SIG-M5 (cell line): ENCODE data around the gene ASXL3.

Source experiments
- DNase-seq: peaks from one replicate; lab custom pipeline; 2025; lab: John Stamatoyannopoulos, UW

ASXL3 gene

GRCh38 chr18:33583901-33584300 is 5.9 kb downstream of the ASXL3 start:
- DNase-seq, result no peak

GRCh38 chr18:33584548-33585430 is 6.8 kb downstream of the ASXL3 start:
- DNase-seq, result no peak

- DNase-seq, result no peak
Observed at GRCh38 chr18:33585431-33585775, 7.4 kb downstream of the ASXL3 start.

- DNase-seq, result no peak
Observed at GRCh38 chr18:33588361-33588760, 10.3 kb downstream of the ASXL3 start.

- DNase-seq, result no peak
Observed at GRCh38 chr18:33593261-33593660, 15.2 kb downstream of the ASXL3 start.

- no peak for DNase-seq
Observed at GRCh38 chr18:33594799-33595198, 16.8 kb downstream of the ASXL3 start.

- no peak for DNase-seq
Observed at GRCh38 chr18:33596178-33596854, 18.3 kb downstream of the ASXL3 start.

GRCh38 chr18:33600846-33601245 is 22.8 kb downstream of the ASXL3 start:
- no peak for DNase-seq

- DNase-seq, result no peak
Observed at GRCh38 chr18:33603454-33603853, 25.4 kb downstream of the ASXL3 start.

- DNase-seq, result no peak
Observed at GRCh38 chr18:33605250-33605649, 27.2 kb downstream of the ASXL3 start.

- DNase-seq, result no peak
Observed at GRCh38 chr18:33606621-33607020, 28.6 kb downstream of the ASXL3 start.

GRCh38 chr18:33611525-33612135 is 33.6 kb downstream of the ASXL3 start:
- DNase-seq, result no peak

- DNase-seq, result no peak
Observed at GRCh38 chr18:33612632-33613031, 34.6 kb downstream of the ASXL3 start.

GRCh38 chr18:33616556-33616955 is 38.5 kb downstream of the ASXL3 start:
- DNase-seq, result no peak

GRCh38 chr18:33627114-33627513 is 49.1 kb downstream of the ASXL3 start:
- DNase-seq, result no peak

- DNase-seq, result no peak
Observed at GRCh38 chr18:33630476-33630875, 52.5 kb downstream of the ASXL3 start.

GRCh38 chr18:33641141-33641540 is 63.1 kb downstream of the ASXL3 start:
- no peak for DNase-seq

GRCh38 chr18:33644494-33644893 is 66.5 kb downstream of the ASXL3 start:
- no peak for DNase-seq

- DNase-seq, result no peak
Observed at GRCh38 chr18:33647365-33647764, 69.3 kb downstream of the ASXL3 start.

- DNase-seq, result no peak
Observed at GRCh38 chr18:33652635-33653034, 74.6 kb downstream of the ASXL3 start.

- no peak for DNase-seq
Observed at GRCh38 chr18:33653231-33653630, 75.2 kb downstream of the ASXL3 start.

- DNase-seq, result no peak
Observed at GRCh38 chr18:33656889-33657448, 79.0 kb downstream of the ASXL3 start.
